ENCODE measurements around the gene GTF2I.
"Not testable (repeated sequence)": the region's sequence is repeated elsewhere in the genome, so short reads cannot be mapped to it uniquely, and the experiment has no call there.

Gene GTF2I

DNA sequence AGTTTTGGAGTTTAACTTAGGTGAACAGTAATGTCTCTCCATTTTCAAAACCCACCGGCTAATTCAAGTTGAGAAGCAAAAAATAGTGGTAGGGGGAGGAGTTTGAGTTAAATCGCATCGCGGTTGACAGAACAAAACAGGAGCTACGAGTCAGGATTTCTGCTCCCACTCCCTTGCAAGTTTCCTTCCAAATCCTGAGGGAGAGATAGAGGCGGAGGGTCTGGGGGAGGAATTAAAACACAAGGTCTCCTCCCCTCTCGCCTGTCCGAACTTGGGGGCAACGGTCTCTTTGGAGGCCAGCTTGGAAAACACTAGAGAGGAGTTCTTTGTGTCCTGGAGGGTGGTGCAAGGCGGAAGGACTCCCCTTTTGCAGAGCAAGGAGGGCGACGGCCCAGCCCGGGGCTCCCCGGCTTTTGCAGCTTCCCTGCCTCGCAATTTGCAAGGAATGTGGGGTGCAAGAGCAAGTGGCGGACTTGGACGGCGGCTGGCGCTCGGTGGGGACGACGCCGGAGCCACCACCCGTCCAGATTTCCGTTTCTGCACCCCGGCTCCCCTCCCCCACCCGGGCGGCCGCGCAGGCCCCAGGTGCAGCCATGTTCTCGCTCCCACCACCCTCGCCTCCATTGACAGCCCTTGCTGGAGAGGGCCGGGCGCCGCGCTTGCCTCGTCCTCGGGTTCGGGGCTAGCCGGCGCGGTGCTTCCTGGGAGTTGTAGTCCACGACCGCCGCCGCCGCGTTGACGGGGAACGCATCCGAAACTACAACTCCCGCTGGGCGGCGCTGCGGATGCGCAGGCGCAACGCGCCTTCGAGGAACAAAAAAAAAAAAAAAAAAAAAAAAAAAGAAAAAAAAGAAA lies 454 bp upstream of the GTF2I start:
- peak; percentile 95 to 97 (median 96) for DNase-seq

- peak; percentile 79 to 88 (median 82) for DNase-seq
Measured at GRCh38 chr7:74658178-74659004, 873 bp downstream of the GTF2I start.

DNA sequence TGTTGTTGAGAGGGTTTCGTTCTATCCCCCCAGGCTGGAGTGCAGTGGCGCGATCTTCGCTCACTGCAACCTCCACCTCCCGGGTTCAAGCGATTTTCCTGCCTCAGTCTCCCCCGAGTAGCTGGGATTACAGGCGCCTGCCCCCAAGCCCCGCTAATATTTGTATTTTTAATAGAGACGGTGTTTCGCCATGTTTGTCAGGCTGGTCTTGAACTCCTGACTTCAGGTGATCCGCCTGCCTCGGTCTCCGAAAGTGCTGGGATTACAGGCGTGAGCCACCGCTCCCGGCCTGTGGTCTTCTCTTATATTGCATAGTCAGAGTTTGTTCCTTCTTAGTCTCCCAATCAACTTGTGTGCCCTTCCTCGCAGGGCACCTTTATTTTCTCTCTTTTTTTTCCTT lies 2.7 kb downstream of the GTF2I start:
- not testable (repeated sequence) for DNase-seq

GRCh38 chr7:74661836-74662794 lies 4.6 kb downstream of the GTF2I start:
- DNase-seq: not testable (repeated sequence)

DNA sequence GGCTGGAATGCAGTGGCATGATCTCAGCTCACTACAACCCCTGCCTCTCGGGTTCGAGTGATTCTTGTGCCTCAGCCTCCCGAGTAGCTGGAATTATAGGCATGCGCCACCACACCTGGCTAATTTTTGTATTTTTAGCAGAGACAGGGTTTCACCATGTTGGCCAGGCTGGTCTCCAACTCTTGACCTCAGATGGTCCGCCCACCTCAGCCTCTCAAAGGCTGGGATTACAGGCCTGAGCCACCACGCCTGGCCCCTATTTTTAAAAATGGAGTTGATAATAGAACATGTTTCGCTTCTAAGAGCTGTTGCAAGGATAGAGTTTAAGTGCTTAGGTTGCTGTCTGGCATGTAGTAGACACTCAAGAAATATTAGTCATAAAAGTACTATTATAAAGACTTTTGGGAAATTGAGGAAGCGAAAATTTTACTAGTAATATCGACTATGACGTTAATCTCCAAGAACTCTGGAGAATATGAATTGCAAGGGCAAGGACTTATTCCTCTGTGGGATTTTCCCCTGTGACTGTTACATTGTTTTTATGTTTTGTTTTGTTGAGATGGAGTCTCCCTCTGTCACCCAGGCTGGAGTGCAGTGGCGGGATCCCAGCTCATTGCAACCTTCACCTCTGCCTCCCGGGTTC lies 7.9 kb downstream of the GTF2I start:
- no peak for DNase-seq

- DNase-seq: not testable (repeated sequence)
Measured at GRCh38 chr7:74667013-74667412, 9.5 kb downstream of the GTF2I start.

DNA sequence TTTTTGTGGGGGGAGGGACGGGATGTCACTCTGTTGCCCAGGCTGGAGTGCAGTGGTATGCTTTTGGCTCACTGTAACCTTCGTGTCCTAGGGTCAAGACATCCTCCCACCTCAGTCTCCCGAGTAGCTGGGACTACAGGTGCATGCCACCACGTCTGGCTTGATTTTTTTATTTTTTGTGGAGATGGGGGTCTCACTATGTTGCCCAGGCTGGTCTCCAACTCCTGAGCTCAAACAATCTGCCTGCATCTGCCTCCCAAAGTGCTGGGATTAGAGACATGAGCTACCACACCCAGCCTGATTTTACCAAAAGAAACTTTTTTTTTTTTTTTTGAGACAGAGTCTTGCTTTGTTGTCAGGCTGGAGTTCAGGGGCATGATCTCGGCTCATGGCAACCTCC lies 10.0 kb downstream of the GTF2I start:
- not testable (repeated sequence) for DNase-seq

- DNase-seq: no peak
Measured at GRCh38 chr7:74671602-74672001, 14.1 kb downstream of the GTF2I start.

DNA sequence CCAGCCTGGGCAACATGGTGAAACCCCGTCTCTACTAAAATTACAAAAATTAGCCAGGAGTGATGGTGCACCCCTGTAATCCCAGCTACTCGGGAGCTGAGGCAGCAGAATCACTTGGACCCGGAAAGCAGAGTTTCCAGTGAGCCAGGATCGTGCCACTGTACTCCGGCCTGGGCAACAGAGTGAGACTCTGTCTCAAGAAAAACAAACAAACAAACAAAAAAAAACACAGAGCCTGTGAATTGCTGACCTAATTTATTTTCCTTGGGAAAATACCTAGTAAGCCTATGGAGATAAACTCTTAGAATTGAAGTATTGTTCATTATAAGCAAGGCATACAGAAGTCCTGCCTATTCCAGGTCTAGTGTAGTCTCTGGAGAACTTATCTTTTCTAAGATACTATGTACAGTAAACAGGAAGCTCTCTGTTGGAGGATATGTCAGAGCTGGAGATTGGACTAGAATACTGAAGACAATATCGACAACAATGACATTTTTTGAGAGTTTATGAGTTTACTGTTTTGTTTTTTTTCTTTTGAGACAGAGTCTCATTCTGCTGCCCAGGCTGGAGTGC lies 14.9 kb downstream of the GTF2I start:
- no peak for DNase-seq

DNA sequence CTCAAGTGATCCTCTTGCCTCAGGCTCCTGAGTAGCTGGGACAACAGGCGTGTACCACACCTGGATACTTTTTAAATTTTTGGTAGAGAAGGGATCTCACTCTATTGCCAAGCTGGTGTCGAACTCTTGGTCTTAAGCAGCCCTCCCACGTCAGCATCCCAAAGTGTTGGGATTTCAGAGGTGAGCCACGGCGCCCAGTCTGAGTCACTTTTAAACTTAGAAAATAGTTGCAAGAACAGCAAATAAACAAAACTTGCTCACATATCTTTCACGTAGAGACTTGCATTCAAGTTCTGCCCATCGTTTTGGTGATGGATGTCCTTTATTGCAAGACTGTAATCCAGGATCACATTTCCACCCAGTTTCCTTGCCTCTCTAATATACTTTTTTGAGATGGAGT lies 16.6 kb downstream of the GTF2I start:
- DNase-seq: no peak

- no peak for DNase-seq
Measured at GRCh38 chr7:74682829-74683228, 25.3 kb downstream of the GTF2I start.

- DNase-seq: no peak
Measured at GRCh38 chr7:74683799-74684198, 26.3 kb downstream of the GTF2I start.

DNA sequence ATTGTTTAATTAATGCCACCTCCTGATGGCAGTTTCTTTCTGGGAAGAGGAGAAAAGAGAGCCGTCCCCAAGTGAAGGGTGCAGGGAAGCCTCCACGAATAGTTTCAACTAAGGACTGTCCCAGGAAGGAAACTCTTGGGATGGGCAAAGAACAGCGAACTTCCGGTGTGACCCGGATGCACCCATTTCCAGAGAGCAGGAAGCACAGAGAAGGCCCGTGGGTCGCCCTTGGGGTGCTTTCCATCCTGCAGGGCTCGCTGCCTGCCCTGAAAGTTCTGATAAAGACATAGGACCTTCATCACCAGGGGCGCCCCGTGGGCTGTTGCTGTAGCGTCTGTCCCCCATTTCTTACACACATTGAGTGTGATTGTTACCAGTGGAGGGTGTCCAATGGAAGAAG lies 27.0 kb downstream of the GTF2I start:
- no peak for DNase-seq

DNA sequence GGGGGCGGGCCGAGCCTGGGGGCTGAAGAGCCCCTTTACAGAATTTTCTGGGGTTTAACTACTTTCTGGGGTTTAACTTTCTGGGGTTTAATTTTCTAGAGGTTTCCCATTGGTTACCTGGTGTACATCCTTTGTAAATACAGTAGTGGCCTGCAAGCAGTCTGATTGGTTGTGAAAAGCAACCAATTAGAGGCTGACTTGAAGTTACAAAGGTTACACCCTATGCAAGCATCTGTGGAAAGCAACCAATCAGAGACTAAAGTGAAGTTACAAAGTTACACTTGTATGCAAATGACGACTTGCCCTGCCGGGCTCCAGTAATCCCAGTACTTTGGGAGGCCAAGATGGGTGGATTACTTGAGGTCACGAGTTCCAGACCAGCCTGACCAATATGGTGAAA lies 27.4 kb downstream of the GTF2I start:
- no peak for DNase-seq

DNA sequence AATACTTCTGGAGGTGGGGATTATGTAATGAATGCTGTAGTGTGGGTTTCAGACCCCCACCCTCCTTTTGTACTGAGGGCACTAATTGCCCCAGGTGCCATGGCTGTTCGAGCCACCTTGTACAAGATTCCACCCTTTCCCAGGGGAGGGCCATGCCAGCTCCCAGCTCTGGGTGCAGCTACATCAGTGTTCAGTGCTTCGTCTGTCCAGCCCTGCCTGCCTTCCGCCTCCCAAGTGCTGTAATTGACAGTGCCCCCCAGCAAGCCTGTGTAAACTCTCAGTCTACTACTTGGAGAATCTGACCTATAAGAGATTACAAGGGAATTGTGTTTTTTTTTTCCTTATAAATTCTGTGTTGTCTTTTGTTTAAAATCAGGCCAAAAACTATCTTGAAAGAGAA lies 33.0 kb downstream of the GTF2I start:
- no peak for DNase-seq

DNA sequence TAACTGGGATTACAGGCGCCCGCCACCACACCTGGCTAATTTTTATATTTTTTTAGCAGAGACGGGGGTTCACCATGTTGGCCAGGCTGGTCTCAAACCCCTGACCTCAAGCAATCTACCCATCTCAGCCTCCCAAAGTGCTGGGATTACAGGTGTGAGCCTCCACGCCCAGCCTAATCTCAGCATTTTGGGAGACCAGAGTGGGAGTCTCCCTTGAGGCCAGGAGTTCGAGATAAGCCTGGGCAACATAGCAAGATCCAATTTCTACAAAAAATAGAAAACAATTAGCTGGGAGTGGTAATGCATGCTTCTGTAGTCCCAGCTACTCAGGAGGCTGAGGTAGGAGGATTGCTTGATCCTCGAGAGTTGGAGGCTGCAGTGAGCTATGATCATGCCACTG lies 46.9 kb downstream of the GTF2I start:
- not testable (repeated sequence) for DNase-seq

- DNase-seq: no peak
Measured at GRCh38 chr7:74707238-74707637, 49.7 kb downstream of the GTF2I start.

GRCh38 chr7:74708569-74709275 lies 51.2 kb downstream of the GTF2I start:
- DNase-seq: no peak

- no peak for DNase-seq
Measured at GRCh38 chr7:74709880-74710671, 52.6 kb downstream of the GTF2I start.

GRCh38 chr7:74713567-74713966 lies 56.0 kb downstream of the GTF2I start:
- no peak for DNase-seq
